ENCODE data around the gene CEP19.

DNA sequence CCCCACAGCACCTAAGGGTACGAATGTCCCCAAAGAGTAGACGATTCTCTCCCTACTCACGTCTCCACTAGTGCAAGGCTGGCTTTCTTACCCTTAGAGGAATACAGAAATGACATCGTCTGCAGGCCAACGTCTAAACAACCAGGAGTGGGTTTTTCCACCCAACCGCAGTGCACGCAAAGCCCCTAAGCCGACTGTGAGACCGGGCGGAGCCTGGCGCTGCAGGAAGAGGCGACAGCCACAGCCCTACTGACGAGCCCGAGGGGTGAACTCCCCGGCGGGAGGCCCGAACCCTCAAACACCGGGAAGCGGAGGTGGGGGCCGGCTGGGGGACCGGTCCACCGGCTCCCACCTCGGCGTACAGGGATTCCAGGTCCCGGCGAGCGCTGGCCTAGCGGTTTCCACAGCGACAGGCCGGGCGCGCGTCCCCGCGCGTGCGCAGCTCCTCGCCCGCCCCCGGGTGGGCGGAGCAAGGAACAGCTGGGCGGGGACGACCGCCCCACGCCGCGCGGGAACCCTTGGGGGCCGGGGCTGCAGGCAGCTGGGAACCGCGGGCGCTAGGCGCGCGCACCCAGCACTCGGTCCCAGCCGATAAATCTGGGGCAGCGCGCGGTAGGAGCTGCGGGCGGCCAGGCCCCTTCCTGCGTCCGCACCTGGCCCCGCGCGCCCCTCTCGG lies at the start of gene CEP19, which contains the start of gene PIGX:
- TF ChIP-seq CTCF (IDR thresholded peaks at IDR 0.05; ENCODE audit: borderline replicate concordance, extremely low read depth, low read length, poor library complexity, severe bottlenecking) (no peak), EZH2 (IDR thresholded peaks at IDR 0.05; ENCODE audit: borderline replicate concordance, low read depth, low read length, severe bottlenecking) (no peak)

Data from DND-41 (cell line).